Neural cell (in vitro differentiated cells): ENCODE results near the gene DPYSL4. TPM values are rescaled to one million over a fixed set of nuclear protein-coding genes. Genes with fewer than 3 reads are reported as not detected.
"Not testable (repeated sequence)": the region's sequence is repeated elsewhere in the genome, so short reads cannot be mapped to it uniquely, and the experiment has no call there.

Source experiments
- H2AFZ ChIP-seq: fragments of 200-600, 300-800 bp; sonication (generic), shearing (Covaris generic); 2 replicates; pipeline ENCODE4 v1.6.0; 2014; ENCODE audit warnings: low read depth, mild to moderate bottlenecking, antibody characterized with exemption, low read length, moderate library complexity
- H3F3A ChIP-seq: fragments of 200-600 bp; shearing (Covaris generic); 2 replicates; pipeline ENCODE4 v1.6.1; 2016; ENCODE audit warnings: mild to moderate bottlenecking, moderate library complexity, mixed read lengths, antibody characterized with exemption, low read length; ENCODE audit not compliant: insufficient read depth, poor library complexity, severe bottlenecking
- H3K27ac ChIP-seq: fragments of 200-600, 300-800 bp; sonication (generic), shearing (Covaris generic); 2 replicates; pipeline ENCODE4 v1.5.1; 2014; ENCODE audit warnings: mild to moderate bottlenecking, low read length, moderate library complexity
- H3K27me3 ChIP-seq: fragments of 300-800, 200-600 bp; sonication (generic), shearing (Covaris generic); 2 replicates; pipeline ENCODE4 v1.6.0; 2014; ENCODE audit warnings: mild to moderate bottlenecking, low read depth, low read length, moderate library complexity; ENCODE audit not compliant: insufficient read depth
- H3K36me3 ChIP-seq: fragments of 300-800, 200-600 bp; sonication (generic), shearing (Covaris generic); 2 replicates; pipeline ENCODE4 v1.5.1; 2014; ENCODE audit warnings: mild to moderate bottlenecking, antibody characterized with exemption, low read length, moderate library complexity; ENCODE audit not compliant: insufficient read depth
- H3K4me2 ChIP-seq: fragments of 300-800, 200-600 bp; sonication (generic), shearing (Covaris generic); 2 replicates; pipeline ENCODE4 v1.6.0; 2014; ENCODE audit warnings: mild to moderate bottlenecking, low read length
- H3K4me3 ChIP-seq: fragments of 300-800, 200-600 bp; sonication (generic), shearing (Covaris generic); 2 replicates; pipeline ENCODE4 v1.5.1; 2014; ENCODE audit warnings: mild to moderate bottlenecking, low read length, moderate library complexity
- H3K79me2 ChIP-seq: fragments of 200-600 bp; shearing (Covaris generic); replicated peaks from 2 replicates; pipeline ENCODE4 v1.6.0; 2014; ENCODE audit warnings: mild to moderate bottlenecking, low read length, moderate library complexity; ENCODE audit not compliant: insufficient read depth
- H3K9ac ChIP-seq: fragments of 300-800, 200-600 bp; sonication (generic), shearing (Covaris generic); 2 replicates; pipeline ENCODE4 v1.6.1; 2016; ENCODE audit warnings: mild to moderate bottlenecking, low read length, mixed read lengths
- H3K9me2 ChIP-seq: fragments of 200-600 bp; shearing (Covaris generic); 2 replicates; pipeline ENCODE4 v1.6.1; 2016; ENCODE audit warnings: mild to moderate bottlenecking, low read length, mixed read lengths; ENCODE audit not compliant: insufficient read depth
- H3K9me3 ChIP-seq: fragments of 200-600, 300-800 bp; sonication (generic), shearing (Covaris generic); 2 replicates; pipeline ENCODE4 v1.6.1; 2016; ENCODE audit warnings: mild to moderate bottlenecking, mixed run types, low read length, moderate library complexity, mixed read lengths
- H4K20me1 ChIP-seq: fragments of 200-600 bp; shearing (Covaris generic); 2 replicates; pipeline ENCODE4 v1.6.1; 2016; ENCODE audit warnings: mild to moderate bottlenecking, mixed run types; ENCODE audit not compliant: insufficient read depth
- EP300 ChIP-seq: fragments of 450-650 bp; conservative IDR thresholded peaks from 2 replicates; pipeline ENCODE4 v1.6.1; 2014; ENCODE audit warnings: antibody characterized with exemption, mild to moderate bottlenecking, moderate library complexity; ENCODE audit not compliant: poor library complexity, severe bottlenecking
- EZH2 ChIP-seq: fragments of 200-600, 300-800 bp; shearing (Covaris generic), sonication (generic); IDR thresholded peaks from 2 replicates; pipeline ENCODE4 v1.6.1; 2014; ENCODE audit warnings: antibody characterized with exemption, low read length, borderline replicate concordance, mild to moderate bottlenecking; ENCODE audit not compliant: insufficient read depth, poor library complexity, severe bottlenecking
- MXI1 ChIP-seq: fragments of 450-650 bp; conservative IDR thresholded peaks from 2 replicates; pipeline ENCODE4 v1.6.1; 2014; ENCODE audit warnings: antibody characterized with exemption, mild to moderate bottlenecking; ENCODE audit not compliant: poor library complexity, severe bottlenecking
- POLR2AphosphoS5 ChIP-seq: IDR thresholded peaks from 2 replicates; pipeline ENCODE4 v1.6.1; 2012
- RAD21 ChIP-seq: fragments of 450-650 bp; conservative IDR thresholded peaks from 2 replicates; pipeline ENCODE4 v1.6.1; 2014; ENCODE audit warnings: antibody characterized with exemption, mild to moderate bottlenecking, moderate library complexity
- SMC3 ChIP-seq: fragments of 450-650 bp; conservative IDR thresholded peaks from 2 replicates; pipeline ENCODE4 v1.6.1; 2014; ENCODE audit warnings: antibody characterized with exemption, mild to moderate bottlenecking, moderate library complexity; ENCODE audit not compliant: poor library complexity
- polyA plus RNA-seq: library from polyadenylated mRNA; depleted of rRNA; stranded (reverse); fragments of >200 nt; gene quantifications from 2 replicates; pipeline ENCODE4 v1.2.3, GENCODE V29; 2014
- TF ChIP-seq, protein P1 (sequence below): IDR thresholded peaks from 2 replicates; pipeline ENCODE4 v1.6.1; 2012; ENCODE audit warnings: borderline replicate concordance

The DPYSL4 gene
- polyA plus RNA-seq, 1 donor from 2014 or later, result 116 TPM

DNA sequence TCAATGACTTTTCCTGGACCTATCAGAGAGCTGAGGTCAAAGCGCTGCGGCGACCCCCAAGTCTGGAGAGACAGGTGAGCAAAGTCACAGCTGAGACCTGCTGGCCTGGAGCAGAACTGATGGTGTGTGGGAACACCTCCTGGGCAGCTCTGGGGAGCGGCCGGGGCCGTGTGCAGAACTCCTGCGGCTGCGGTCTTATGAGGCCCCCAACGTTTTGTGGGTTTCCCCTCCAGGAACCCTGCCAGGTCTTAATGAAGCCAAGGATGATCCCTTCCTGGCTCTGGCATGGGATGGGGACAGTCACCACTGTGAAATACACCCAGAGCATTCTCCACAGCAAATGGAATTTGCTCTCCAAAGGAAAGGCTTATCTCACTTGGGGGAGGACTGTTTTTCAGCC is 26.1 kb downstream of the DPYSL4 start:
- no peak overlapping the region for H3K27ac ChIP-seq
- H3K79me2 ChIP-seq, result no peaks in the 10 kb centered on the region
- H3K36me3 ChIP-seq, result no peaks in the 10 kb centered on the region
- no peak overlapping the region for H2AFZ ChIP-seq
- no peak overlapping the region for H3K4me3 ChIP-seq
- H3K27me3 ChIP-seq, result no peaks in the 10 kb centered on the region
- no peaks in the 10 kb centered on the region for H3F3A ChIP-seq
- no peaks in the 10 kb centered on the region for H3K9me2 ChIP-seq
- TF ChIP-seq MXI1, result no peak
- no peak for TF ChIP-seq EP300
- TF ChIP-seq, protein P1, sequence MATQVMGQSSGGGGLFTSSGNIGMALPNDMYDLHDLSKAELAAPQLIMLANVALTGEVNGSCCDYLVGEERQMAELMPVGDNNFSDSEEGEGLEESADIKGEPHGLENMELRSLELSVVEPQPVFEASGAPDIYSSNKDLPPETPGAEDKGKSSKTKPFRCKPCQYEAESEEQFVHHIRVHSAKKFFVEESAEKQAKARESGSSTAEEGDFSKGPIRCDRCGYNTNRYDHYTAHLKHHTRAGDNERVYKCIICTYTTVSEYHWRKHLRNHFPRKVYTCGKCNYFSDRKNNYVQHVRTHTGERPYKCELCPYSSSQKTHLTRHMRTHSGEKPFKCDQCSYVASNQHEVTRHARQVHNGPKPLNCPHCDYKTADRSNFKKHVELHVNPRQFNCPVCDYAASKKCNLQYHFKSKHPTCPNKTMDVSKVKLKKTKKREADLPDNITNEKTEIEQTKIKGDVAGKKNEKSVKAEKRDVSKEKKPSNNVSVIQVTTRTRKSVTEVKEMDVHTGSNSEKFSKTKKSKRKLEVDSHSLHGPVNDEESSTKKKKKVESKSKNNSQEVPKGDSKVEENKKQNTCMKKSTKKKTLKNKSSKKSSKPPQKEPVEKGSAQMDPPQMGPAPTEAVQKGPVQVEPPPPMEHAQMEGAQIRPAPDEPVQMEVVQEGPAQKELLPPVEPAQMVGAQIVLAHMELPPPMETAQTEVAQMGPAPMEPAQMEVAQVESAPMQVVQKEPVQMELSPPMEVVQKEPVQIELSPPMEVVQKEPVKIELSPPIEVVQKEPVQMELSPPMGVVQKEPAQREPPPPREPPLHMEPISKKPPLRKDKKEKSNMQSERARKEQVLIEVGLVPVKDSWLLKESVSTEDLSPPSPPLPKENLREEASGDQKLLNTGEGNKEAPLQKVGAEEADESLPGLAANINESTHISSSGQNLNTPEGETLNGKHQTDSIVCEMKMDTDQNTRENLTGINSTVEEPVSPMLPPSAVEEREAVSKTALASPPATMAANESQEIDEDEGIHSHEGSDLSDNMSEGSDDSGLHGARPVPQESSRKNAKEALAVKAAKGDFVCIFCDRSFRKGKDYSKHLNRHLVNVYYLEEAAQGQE, result no peak
- no peak overlapping the region for H3K9ac ChIP-seq
- no peak overlapping the region for H3K4me2 ChIP-seq
- H3K9me3 ChIP-seq, result peaks cover 8% of the 10 kb centered on the region
- H4K20me1 ChIP-seq, result no peaks in the 10 kb centered on the region

DNA sequence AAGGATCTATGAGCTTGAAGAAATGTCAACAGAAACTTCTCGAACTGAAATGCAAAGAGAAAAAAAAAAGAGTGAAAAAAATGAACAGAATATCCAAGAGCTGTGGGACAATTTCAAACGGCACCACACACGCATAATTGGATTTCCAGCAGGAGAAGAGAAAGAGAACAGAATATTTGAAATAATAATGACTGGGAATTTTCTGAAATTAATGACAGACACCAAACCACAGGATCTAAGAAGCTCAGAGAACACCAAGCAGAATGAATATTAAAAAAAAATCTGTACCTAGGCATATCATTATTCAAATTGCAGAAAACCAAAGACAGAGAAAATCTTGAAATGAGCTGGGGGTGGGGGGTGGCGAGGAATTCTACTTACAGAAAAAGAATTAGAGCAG is 27.2 kb downstream of the DPYSL4 start:
- H3K79me2 ChIP-seq, result no peaks in the 10 kb centered on the region
- TF ChIP-seq SMC3, result no peak
- no peak for TF ChIP-seq MXI1
- TF ChIP-seq POLR2AphosphoS5, result no peak
- TF ChIP-seq, protein P1, result no peak
- no peak for TF ChIP-seq EZH2
- no peak for TF ChIP-seq RAD21

DNA sequence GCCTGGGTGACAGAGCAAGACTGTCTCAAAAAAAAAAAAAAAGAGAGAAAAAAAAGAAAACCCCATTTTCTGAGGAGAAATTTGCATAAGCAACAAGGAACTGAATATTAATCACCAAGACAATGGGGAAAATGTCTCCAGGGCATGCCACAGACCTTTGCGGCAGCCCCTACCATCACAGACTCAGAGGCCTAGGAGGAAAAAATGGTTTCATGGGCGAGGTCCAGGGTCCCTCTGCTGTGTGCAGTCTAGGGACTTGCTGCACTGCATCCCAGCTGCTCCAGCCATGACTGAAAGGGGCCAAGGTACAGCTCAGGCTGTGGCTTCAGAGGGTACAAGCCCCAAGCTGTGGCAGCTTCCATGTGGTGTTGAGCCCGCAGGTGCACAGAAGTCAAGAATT is 29.7 kb downstream of the DPYSL4 start:
- H3K36me3 ChIP-seq, H3K27ac ChIP-seq, H3K4me2 ChIP-seq, H3F3A ChIP-seq, H3K27me3 ChIP-seq, H4K20me1 ChIP-seq, H3K9me3 ChIP-seq, H3K9ac ChIP-seq, H3K79me2 ChIP-seq, H3K4me3 ChIP-seq, H2AFZ ChIP-seq, H3K9me2 ChIP-seq: not testable (repeated sequence)

More for the DNA sequence above, 27.2 kb downstream of the DPYSL4 start:
- no peak overlapping the region for H3K27ac ChIP-seq
- H3K27me3 ChIP-seq, result no peaks in the 10 kb centered on the region
- H3K4me3 ChIP-seq, result no peak overlapping the region
- no peak overlapping the region for H3K9ac ChIP-seq
- no peaks in the 10 kb centered on the region for H3K36me3 ChIP-seq
- no peaks in the 10 kb centered on the region for H4K20me1 ChIP-seq
- no peaks in the 10 kb centered on the region for H3K9me2 ChIP-seq
- no peaks in the 10 kb centered on the region for H3F3A ChIP-seq
- H2AFZ ChIP-seq, result no peak overlapping the region
- peaks cover 8% of the 10 kb centered on the region for H3K9me3 ChIP-seq
- no peak overlapping the region for H3K4me2 ChIP-seq
